Mucosa of descending colon (tissue), 3 donors: ENCODE data around the gene RPS6KA6. TPM values are rescaled to one million over a fixed set of nuclear protein-coding genes. Genes with fewer than 3 reads are reported as not detected.

Experiments used
- ATAC-seq: fragments of 200-7000 bp; cut with Tn5 transposase; one replicate; pipeline ENCODE4 v1.9.1; 2020; ENCODE audit warnings: mild to moderate bottlenecking, moderate library complexity
- DNase-seq, 3 donors: peaks; one replicate each; pipeline ENCODE4 v3.0.0-alpha.2; 2020
- H3K36me3 ChIP-seq: fragments of 200-600 bp; one replicate; pipeline ENCODE4 v1.8.0; 2021; ENCODE audit warnings: low read depth, mild to moderate bottlenecking
- H3K4me1 ChIP-seq: fragments of 200-600 bp; one replicate; pipeline ENCODE4 v1.8.0; 2021; ENCODE audit warnings: low read depth, mild to moderate bottlenecking
- H3K4me3 ChIP-seq: fragments of 200-600 bp; one replicate; pipeline ENCODE4 v1.8.0; 2021; ENCODE audit warnings: mild to moderate bottlenecking
- H3K9me3 ChIP-seq: fragments of 200-600 bp; one replicate; pipeline ENCODE4 v1.8.0; 2021; ENCODE audit warnings: mild to moderate bottlenecking
- CTCF ChIP-seq: fragments of 200-600 bp; IDR thresholded peaks from one replicate; pipeline ENCODE4 v1.8.0; 2022; ENCODE audit warnings: antibody characterized with exemption, mild to moderate bottlenecking
- intact Hi-C, 2 donors: fragments of 100-400 bp; cut with DNase I in 1 of 2; cut with micrococcal nuclease in 1 of 2; formaldehyde crosslinking; loops; one replicate each; pipeline versions ENCODE4 v1.11.0 to v1.11.1; 2022; cut with DNase I, micrococcal nuclease
- total RNA-seq, 3 donors: library from RNA; stranded (reverse); fragmentation: NEBNext Ultra II Directional in 2 of 3; extraction: Animal tissue kit (Norgen Biotek cat#: 25700) in 2 of 3; gene quantifications; one replicate each; pipeline versions ENCODE4 v1.2.1 to v1.2.4, GENCODE V29; 2021 to 2023
- donor health status: DM: no; HTN: no; CAD: no; lungs with moderate emphysema.
- donor health status: DM: no; HTN: no; CAD: no.
- donor health status: DM: no; HTN: yes; CAD: no.

The RPS6KA6 gene
- total RNA-seq, 3 donors from 2014 or later = 9.7 to 16.6 (median 11.3) TPM

- Histone ChIP-seq H3K4me3 (no peak overlapping the region), H3K9me3 (no peaks in the 10 kb centered on the region), H3K4me1 (no peaks in the 10 kb centered on the region), H3K36me3 (no peaks in the 10 kb centered on the region)
- TF ChIP-seq CTCF = no peak
- ATAC-seq = no peak
- intact Hi-C loops = no loop called here
- DNase-seq = no peak
Observed at GRCh38 chrX:84155938-84156337, 32.1 kb downstream of the RPS6KA6 start.

- H3K36me3 ChIP-seq = no peaks in the 10 kb centered on the region
- TF ChIP-seq CTCF = no peak
- intact Hi-C loops = no loop called here
- no peak overlapping the region for H3K4me3 ChIP-seq
- ATAC-seq (no peak), DNase-seq (no peak)
- no peaks in the 10 kb centered on the region for H3K9me3 ChIP-seq
- no peaks in the 10 kb centered on the region for H3K4me1 ChIP-seq
Observed at GRCh38 chrX:84153538-84153937, 34.5 kb downstream of the RPS6KA6 start.

GRCh38 chrX:84144991-84145390, 43.0 kb downstream of the RPS6KA6 start:
- peak; percentile 58 for ATAC-seq
- H3K4me1 ChIP-seq = peaks cover 3% of the 10 kb centered on the region
- TF ChIP-seq CTCF = no peak
- no peak overlapping the region for H3K4me3 ChIP-seq
- H3K36me3 ChIP-seq = no peaks in the 10 kb centered on the region
- DNase-seq = no peak
- H3K9me3 ChIP-seq = no peaks in the 10 kb centered on the region
- intact Hi-C loops = no loop called here

GRCh38 chrX:84144281-84144680, 43.7 kb downstream of the RPS6KA6 start:
- ATAC-seq (no peak), DNase-seq (no peak)
- no peak overlapping the region for H3K4me3 ChIP-seq
- intact Hi-C loops = no loop called here
- H3K36me3 ChIP-seq = no peaks in the 10 kb centered on the region
- no peak for TF ChIP-seq CTCF
- H3K4me1 ChIP-seq = peaks cover 3% of the 10 kb centered on the region
- H3K9me3 ChIP-seq = no peaks in the 10 kb centered on the region

- Histone ChIP-seq H3K4me3 (no peak overlapping the region), H3K36me3 (no peaks in the 10 kb centered on the region), H3K9me3 (no peaks in the 10 kb centered on the region), H3K4me1 (no peaks in the 10 kb centered on the region)
- no peak for ATAC-seq
- intact Hi-C loops = no loop called here
- no peak for DNase-seq
- TF ChIP-seq CTCF = no peak
Observed at GRCh38 chrX:84133023-84133422, 55.0 kb downstream of the RPS6KA6 start.

GRCh38 chrX:84123585-84123984, 64.4 kb downstream of the RPS6KA6 start:
- DNase-seq (no peak), ATAC-seq (no peak)
- Histone ChIP-seq H3K4me3 (no peak overlapping the region), H3K9me3 (no peaks in the 10 kb centered on the region), H3K4me1 (no peaks in the 10 kb centered on the region), H3K36me3 (no peaks in the 10 kb centered on the region)
- no peak for TF ChIP-seq CTCF
- intact Hi-C loops = no loop called here
